Suppressor macrophage treated with lipopolysaccharide for 4 hours (primary cell): Measurements from ENCODE around the gene SCN1B.
"Not testable (repeated sequence)": the region's sequence is repeated elsewhere in the genome, so short reads cannot be mapped to it uniquely, and the experiment has no call there.

Experiments
- DNase-seq: peaks from one replicate; pipeline ENCODE4 v3.0.0-alpha.2; 2020

SCN1B gene

DNA sequence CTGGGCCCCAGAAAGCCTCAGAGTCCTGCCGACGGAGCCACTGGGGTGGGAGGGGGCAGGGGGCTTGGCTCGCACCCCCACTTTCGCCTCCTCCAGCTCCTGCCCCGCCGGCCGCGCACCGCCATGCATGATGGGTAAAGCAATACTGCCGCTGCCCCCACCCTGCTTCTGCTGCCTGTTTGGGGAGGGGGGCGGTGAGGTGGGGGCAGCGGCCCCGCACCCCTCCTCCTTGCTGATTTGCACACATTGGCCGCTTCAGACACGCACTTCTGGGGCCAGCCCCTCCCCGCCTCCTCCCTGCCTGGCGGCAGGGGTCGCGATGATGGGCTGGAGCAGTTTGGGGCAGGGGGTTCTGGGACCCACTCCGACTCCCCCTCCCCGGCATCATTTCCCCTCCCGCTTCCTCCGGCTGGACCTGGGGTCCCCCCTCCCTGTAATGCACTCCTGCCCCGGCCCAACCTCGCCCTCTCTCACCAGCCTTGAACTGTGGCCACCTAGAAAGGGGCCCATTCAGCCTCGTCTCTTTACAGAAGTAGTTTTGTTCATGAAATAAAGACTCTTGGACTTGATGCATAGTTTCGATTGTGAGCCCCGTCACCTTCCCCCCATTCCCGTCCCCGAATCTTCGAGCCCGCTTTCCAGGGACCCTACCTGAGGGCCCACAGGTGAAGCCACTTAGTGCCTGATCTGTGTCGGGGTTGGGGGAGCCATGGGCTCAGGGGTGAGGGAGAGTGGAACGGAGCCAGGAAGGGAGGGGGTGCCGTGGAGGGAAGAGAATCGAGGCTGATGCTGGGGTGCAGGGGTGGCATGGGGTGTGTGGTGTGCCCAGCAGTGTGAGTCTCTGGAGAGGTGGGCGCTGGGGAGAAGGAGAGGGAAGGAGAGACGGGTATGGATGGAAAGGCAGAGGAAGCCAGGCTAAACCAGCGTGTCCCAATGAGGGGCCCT lies 9.9 kb downstream of the SCN1B start:
- no peak for DNase-seq

DNA sequence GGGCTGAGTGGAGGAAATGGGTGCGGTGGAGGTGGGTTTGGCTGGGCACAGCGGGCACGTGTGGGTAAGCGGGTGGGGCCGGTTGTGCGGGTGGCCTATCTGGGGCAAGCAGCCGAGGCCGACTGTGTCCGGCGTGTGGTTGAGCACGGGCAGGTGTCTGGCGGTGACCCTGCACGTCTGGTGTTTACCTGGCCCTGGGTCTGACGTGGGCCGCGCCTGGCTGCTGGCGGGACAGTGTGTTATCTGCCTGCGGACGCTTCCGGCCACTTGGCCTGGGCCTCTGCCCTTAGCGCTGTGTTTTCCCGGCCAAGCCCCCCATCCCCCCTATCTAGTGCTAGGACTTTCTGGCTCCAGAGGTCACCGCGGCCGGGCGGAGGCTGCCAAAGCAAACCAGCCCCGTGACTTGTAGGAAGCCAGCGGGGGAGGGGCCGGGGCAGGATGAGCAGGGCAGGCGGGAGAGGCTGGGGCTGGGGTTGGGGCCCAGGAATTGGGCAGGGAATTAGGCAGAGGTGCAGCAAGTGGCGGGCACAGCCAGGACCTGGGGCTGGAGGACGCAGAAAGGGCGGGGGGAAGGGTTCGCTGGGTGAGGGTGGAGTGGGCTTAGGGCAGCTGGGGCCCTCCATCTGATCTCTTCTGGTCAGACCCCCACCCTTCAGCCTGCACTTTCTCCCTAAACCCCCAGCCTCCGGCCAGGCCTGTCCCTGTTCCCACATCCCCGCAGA lies 10.7 kb downstream of the SCN1B start:
- DNase-seq = peak; percentile 49

DNA sequence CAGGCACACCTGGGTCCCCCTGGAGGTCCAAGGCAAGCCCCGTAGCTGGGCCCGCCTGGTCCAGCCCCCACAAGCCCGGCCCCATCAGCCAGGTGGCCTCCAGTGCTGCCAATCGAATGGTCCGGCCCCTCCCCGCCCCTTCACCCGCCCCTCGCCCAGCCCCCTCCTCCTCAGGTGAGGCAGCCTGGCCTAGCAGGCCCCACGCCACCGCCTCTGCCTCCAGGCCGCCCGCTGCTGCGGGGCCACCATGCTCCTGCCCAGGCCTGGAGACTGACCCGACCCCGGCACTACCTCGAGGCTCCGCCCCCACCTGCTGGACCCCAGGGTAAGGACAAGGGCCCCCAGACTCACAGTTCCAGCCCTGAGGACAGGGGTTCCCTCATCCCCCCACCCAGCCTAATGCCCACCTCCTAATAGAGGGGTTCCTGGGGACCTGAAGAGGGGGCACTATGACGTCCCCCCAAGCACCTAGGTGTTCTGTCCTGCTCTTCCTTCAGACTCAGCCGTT lies 11.3 kb downstream of the SCN1B start, which contains the start of gene HPN:
Gene HPN, plus strand, starts transcription at position 174 of the 508 bp plus-strand sequence. CDS start 786 bp downstream, outside the sequence.
- no peak for DNase-seq

DNA sequence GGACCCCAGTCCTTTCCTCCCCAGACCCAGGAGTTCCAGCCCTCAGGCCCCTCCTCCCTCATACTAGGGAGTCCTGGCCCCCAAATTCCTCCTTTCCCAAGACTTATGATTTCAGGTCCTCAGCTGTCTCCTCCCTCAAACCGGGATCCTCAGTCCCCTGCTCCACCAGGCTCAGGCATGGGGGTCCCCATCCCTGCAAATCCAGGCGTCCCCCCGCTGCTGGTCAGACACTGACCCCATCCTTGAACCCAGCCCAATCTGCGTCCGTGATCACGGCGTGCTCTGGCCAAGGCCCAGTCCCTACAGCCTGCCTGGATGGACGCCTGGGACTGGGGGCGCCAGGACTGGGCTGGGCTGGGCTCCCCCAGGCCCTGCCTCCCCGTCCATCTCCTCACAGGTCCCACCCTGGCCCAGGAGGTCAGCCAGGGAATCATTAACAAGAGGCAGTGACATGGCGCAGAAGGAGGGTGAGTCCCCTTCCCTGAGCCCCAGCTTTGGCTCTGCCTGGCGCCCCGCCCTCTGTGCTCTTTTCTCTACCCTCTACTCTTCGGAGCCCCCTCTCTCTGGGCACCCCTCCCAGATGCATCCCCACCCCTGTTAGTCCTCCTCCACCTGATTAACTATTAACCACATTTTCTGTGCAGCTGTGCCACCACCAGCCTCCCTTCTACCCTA lies 11.9 kb downstream of the SCN1B start:
- DNase-seq = no peak

DNA sequence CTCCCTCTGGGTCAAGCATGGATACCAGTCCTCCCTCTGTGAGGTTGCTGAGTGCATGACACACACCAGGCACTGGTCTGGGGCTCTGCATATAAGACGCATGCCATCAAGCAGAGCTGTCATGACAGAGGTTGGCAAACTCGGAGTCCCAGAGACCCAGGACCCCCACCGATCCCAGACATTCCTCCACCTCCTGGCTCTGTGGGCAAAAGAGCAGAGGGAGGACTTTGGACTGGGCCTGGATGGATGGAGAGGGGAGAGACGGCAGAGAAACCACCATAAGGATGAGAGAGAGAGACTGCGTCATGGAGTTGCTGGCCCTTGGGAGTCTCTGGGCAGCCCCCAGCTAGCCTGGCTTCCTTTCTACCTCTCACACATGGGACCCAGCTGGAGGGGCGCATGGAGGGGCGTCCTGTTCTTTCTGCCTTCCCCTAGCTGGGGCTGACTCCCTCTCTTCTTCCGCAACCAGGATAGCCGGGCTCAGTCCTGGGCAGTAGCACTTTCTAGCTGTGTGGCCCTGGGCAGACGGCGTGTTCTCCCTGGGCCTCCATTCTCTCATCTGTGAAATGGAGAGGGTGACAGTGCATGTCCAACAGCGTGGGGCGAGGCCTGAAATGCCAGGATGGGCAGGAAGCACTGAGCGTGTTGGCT lies 12.8 kb downstream of the SCN1B start:
- DNase-seq = no peak

DNA sequence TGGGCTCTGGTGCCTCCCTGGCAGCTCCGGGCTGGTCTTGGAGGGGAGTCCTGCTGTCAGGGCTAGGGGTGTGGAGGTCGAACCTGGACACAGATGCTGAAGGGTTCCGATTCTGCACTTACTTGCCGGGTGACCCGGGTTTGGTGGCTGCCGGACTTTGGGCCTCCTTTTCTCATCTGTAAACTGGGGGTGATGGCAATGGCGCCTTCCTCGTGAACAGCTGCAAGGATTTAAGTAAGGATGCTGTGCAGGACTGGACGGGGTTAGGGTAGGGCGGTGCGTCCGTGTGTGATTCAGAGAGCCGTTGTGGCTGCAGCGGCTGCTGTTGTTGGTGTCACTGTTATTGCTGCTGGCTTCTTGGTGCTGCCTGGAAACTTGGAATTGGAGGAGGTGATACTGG lies 13.6 kb downstream of the SCN1B start:
- no peak for DNase-seq

DNA sequence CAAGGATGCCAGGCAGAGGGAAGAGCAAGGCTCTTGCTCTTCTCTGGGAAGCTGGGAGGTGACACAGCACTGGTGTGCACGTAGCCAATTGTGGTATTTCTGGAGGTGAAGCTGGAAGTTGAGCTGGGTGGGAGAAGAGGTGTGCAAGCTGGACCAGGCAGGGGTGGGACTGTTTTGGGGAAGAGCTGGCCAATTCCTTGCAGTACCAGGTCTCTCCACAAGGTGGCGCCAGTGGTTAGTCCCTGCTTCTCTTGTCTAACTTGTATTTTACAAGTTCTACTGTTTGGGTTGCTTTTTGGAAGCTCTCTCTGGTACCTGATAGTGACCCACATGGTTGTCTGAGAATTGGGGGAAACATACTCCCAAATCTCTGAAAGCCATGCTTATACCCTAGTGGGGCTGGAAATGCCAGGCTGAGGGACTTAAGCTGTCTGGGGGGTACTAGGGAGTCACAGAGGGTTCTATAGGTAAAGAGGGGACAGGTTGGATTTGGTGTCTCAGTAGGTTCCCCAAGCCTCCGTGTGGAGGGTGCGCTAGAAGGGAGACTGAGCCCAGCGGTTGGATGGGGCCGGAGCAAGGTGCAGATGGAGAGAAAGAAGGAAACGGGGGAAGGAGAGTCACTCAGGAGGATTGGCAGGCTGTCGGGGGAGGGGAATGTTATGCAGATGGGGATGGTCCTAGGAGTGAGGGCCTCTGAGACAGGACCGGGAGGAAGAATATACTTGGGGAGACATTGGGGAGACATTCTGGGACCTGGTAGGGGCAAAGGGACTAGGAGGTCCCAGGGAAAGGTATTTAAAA lies 14.2 kb downstream of the SCN1B start:
- DNase-seq = peak; percentile 63

DNA sequence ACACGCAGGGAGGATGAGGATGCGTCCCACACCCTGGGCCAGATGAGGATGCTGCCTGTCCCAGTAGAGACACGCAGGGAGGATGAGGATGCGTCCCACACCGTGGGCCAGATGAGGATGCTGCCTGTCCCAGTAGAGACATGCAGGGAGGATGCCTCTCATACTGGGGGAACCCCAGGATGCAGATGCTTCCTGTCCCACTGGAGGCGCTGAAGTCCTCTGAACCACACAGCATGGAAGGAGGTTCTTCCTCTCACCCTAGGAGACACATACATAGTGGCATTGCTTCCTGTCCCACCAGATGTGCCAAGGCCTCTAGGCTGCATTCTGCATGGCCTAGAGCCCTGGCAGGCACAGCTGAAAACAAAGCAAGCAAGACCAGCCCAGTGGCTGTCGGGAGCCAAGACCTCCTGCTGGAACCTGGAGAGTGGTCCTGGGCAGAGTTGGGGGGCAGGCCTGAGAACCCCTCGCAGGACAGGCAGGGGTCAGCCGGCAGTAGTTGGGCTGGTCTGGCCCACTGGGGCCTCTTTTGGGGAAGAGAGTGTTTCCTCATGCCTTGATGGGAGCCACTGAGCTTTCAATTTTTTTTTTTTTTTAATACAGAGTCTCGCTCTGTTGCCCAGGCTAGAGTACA lies 15.5 kb downstream of the SCN1B start:
- peak; percentile 55 for DNase-seq

DNA sequence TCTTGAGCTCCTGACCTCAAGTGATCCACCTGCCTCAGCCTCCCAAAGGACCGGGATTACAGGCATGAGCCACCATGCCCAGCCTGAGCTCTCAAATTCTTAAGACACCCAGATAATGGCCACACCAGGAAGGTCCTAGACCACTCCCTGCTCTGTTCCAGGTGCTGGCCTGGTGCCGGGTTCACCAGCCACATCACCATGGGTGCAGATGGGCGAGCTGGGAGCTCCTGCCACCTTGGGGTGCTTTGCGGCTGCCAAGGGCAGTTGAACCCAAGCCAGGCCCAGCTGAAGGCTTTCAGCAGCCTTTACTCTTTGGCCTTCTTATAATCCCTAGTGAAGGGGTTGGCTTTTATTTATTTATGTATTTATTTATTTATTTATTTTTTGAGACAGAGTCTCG lies 16.2 kb downstream of the SCN1B start:
- no peak for DNase-seq

DNA sequence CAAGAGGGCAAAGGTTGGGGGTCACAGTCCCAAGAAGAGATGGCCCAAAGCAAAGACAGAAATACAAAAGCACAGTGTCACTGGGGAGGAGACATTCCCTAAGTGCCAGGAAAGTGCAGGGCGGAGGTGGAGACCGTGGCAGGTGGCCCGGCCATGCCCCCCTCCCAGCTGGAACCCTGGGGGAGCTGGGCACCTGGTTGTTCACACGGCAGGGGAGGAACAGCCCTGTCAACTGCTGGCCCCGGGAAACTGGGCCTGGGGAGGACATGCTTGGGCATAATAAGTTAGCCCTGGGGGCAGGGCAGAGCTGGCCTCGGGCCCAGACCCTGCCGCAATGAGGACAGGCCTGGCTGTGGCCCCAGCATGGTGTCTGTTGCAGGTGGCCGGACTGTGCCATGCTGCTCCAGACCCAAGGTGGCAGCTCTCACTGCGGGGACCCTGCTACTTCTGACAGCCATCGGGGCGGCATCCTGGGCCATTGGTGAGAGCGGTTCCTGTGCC lies 18.7 kb downstream of the SCN1B start:
- DNase-seq = no peak

DNA sequence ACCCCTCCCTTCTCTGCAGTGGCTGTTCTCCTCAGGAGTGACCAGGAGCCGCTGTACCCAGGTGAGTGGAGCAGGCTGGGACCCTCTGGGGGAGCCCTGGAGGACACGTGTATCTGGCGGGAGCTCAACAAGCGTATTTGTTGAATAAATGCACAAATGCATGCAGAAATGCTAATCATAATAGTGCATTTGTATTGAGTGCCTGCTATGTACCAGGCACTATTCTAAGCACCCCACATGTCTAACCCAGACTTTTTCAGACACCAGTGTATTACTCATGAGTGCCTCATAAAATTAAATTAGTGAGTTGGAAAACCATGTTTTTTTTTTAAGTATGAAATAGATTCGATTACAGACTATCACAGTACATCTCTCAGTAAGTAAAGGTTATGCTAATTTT lies 19.2 kb downstream of the SCN1B start:
- no peak for DNase-seq

DNA sequence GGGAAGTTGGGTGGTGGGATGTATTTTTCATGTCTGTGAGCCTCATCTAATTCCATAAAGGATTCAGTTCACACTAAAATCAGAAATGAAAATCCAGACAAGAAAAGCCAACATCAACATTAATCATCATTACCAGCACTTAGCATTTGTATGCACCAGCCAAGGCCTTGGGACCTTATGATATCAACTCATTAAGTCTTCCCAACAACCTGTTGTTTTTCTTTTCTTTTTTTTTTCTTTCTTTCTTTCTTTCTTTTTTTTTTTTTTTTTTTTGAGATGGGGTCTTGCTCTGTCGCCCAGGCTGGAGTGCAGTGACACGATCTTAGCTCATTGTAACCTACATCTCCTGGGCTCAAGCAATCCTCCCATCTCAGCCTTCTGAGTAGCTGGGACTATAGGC lies 20.4 kb downstream of the SCN1B start:
- DNase-seq = not testable (repeated sequence)

DNA sequence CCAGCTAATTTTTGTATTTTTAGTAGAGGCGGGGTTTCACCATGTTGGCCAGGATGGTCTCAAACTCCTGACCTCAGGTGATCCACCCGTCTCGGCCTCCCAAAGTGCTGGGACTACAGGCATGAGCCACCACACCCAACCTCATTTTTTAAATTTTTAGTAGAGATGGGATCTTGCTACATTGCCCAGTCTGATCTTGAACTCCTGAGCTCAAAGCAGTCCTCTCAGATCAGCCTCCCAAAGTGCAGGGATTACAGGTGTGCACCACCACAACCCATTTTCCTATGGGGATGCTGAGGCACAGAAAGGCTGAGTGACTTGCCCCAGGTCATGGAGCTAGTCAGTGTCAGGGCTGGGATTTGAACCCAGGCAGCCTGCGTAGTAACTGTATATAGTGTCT lies 21.0 kb downstream of the SCN1B start:
- DNase-seq = not testable (repeated sequence)

DNA sequence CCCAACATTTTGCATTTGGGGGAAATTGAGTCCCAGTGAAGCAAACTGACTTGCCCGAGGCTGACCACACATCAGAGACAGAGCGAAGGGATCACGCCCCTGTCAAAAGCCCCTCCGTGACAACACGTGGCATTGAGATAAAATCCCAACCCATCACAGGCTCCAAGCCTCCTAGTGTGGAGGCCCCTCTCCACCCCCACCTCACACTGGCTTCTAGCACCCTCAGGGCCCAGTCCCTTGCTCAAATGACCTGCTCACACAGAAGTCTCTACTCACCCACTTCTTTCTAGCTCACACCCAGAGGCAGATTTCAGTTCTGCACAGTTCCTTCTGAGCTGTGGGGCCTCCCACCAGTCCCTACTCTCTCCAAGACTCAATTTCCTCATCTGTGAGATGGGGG lies 21.5 kb downstream of the SCN1B start:
- no peak for DNase-seq

DNA sequence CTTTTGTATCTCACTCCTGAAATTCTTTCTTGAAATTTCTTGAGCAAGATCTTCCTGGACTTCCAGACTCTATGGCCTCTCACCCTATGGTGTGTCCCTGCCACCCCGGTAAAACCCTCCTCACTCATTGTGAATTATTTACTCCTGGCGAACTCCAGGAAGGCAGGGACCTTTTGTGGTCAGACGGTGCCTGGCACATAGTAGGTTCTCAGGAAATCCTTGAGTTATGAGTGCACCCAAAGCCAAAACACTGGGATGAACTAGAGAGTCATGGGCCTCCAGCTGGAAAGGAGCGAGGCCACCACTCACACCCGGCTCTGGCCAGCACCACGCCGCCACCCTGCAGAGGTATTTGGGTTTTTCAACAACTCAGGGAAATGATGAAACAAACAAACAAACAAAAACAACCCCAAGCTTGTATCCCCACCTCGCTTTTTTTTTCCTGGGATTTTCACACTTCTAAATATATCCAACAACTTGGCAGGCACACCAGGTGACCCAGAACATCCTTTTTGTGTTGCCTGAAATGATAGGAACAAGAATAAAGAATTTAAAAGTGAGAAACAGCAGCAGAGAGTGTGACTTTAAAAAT lies 22.4 kb downstream of the SCN1B start:
- DNase-seq = no peak

DNA sequence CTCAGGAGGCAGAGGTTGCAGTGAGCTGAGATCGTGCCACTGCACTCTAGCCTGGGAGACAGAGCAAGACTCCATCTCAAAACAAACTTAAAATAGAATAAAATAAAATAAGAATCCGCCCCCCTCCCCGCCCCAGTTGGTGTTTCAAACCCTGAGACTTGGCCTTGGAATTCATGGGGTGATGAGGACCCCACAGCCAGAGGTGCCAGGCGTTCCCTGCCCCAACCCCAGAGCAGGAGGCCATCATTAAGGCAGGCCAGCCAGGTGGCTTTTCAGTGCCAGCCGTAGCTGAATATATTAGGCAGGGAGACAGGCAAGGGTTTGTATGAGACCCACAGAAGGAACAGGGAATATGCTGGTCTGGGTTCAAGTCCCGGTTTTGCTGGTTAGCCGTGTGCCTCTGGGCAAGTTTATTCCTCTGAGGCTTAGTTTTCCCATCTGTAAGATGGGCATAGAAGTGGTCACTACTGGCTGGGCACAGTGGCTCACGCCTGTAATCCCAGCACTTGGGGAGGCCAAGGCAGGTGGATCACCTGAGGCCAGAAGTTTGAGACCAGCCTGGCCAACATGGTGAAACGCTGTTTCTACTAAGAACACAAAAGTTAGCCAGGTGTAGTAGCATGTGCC lies 23.5 kb downstream of the SCN1B start:
- no peak for DNase-seq

DNA sequence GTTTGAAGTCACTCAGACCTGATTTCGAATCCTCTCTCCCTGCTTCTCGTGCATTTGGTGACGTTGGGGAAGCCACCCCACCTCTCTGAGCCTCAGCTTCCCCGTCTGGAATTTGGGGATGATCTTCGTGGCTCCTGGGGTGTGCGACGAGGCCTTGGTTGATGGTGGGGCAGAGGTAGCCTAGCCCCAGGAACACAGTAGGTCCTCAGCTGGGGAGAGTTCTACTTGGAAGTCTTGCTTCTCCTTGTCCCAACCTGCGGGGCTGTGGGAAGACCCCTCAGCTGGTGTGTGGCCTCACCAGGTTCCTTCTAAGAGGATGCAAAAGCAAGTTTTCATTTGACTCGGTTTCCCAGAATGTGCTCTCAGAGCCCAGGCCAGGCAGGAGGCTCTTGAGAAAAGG lies 24.4 kb downstream of the SCN1B start:
- no peak for DNase-seq

DNA sequence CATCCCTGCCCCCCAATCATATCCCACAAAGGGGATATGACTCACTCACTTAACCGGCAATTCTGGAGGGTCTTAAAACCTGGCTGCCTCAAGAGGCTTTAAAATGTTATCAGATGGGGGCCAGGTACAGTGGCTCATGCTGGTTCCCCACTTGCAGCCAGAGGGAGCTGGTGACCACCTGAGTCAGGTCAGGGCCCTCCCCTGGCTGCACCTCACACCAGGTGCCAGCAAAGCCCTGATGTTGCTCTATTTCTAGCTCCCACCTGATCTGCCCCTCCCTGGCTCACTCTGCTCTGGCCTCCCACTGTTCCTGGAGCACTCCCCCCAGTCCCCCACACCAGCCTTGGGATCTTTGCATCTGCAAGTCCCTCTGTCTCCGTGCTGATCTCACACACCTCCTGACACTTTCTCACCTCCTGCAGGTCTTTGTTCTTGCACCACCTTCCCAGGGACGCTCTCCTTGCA lies 25.5 kb downstream of the SCN1B start:
- DNase-seq = no peak

DNA sequence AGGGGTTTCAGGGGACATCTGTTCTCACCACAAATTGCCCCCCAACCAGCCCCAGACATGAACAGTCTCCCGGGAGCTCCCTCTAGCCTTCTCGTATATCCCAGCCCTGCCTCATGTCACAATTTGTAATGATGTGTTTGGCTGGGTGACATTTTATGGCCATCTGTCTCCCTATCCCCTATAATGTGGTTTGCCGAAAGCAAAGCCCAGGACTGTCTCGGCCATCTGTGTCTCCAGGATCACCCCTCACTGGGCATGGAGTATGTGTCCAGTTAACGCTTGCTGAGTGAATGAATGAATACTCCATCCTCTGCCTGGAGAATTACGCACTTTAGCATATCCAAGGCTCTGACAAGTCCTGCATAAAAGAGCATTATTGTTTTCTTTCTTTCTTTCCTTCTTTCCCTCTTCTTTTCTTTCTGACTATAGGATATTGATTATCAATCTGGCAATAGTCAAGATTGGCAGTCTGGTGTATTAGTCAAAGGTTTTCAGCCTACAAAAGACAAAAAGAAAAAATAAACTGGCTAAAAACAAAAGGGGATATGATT lies 26.3 kb downstream of the SCN1B start:
- DNase-seq = no peak

DNA sequence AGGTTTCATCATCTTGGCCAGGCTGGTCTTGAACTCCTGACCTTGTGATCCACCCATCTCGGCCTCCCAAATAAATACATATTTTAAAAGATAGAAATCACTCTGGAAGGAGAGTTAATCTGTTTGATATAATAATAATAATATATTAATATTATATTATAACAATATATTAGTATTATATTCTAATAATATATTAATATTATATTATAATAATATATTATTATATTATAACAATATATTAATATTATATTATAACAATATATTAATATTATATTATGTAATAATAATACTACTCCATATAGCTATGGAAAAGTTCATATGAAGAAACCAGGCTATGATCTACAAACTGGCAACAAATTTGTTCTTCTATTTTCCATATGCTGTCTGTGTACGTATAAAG lies 28.1 kb downstream of the SCN1B start:
- no peak for DNase-seq
